Measurements from ENCODE around the gene ALOX12B. TPM values are rescaled to one million over a fixed set of nuclear protein-coding genes. Genes with fewer than 3 reads are reported as not detected.

ALOX12B gene
- total and polyA plus RNA-seq, 2 of the 13 experiments (the other 11 are each of a cell fraction or from before 2014, with no cell fraction given): 0.13 TPM; not detected in 1

DNA sequence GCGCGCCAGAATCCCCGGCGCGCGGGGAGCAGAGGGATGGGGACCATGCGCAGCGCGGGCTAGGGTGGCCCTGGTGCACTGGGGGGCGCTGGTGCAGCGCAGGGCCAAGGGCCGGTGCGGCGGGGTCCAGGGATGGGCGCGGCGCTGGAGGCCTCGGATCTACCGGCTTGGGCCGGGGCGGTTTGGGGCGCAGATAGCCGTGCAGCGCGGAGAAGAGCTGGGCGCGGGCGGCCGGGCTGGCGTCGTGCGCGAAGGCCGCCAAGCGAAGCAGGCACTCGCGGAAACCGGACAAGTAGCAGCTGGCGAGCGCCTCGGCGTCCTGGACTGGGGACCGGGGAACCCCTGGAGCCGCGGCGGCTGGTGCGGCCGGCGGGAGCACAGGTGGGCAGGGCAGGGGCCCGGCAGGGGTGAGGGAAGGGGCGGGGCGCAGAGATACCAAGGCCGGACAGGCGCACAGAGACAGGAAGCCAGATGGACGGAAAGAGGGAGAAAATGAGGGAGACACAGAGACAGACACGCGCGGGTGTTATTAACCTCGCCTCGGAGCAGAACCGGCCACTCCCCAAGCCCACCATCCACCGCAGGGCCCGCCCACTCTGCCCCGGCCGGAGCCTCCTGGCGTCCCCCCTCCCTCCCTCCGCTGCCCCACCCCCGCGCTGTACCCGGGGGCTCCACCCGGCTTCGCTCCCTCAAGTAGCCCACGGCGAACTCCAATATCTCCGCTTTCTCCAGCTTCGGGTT, 34.3 kb upstream of the ALOX12B start (continued):
- TF ChIP-seq, protein P1, sequence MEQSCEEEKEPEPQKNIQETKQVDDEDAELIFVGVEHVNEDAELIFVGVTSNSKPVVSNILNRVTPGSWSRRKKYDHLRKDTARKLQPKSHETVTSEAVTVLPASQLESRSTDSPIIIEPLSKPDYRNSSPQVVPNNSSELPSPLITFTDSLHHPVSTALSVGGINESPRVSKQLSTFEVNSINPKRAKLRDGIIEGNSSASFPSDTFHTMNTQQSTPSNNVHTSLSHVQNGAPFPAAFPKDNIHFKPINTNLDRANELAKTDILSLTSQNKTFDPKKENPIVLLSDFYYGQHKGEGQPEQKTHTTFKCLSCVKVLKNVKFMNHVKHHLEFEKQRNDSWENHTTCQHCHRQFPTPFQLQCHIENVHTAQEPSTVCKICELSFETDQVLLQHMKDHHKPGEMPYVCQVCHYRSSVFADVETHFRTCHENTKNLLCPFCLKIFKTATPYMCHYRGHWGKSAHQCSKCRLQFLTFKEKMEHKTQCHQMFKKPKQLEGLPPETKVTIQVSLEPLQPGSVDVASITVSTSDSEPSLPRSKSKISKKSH (CRISPR knock-in tag; IDR thresholded peaks at IDR 0.05; ENCODE audit: borderline replicate concordance): peak; percentile 47; the same call in 1 of the 2 replicates
- TF ChIP-seq, protein P2, sequence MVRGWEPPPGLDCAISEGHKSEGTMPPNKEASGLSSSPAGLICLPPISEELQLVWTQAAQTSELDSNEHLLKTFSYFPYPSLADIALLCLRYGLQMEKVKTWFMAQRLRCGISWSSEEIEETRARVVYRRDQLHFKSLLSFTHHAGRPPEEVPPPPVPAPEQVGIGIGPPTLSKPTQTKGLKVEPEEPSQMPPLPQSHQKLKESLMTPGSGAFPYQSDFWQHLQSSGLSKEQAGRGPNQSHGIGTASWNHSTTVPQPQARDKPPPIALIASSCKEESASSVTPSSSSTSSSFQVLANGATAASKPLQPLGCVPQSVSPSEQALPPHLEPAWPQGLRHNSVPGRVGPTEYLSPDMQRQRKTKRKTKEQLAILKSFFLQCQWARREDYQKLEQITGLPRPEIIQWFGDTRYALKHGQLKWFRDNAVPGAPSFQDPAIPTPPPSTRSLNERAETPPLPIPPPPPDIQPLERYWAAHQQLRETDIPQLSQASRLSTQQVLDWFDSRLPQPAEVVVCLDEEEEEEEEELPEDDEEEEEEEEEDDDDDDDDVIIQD (CRISPR knock-in tag; IDR thresholded peaks at IDR 0.05; ENCODE audit: low read depth): no peak
- peak; percentile 38; the same call in 1 of the 2 replicates for TF ChIP-seq KMT2A (CRISPR knock-in tag; IDR thresholded peaks at IDR 0.05)
- 0 out of 2 replicates have a peak, but pooled peaks have one; percentile 41 for TF ChIP-seq ZNF672 (CRISPR knock-in tag; IDR thresholded peaks at IDR 0.05)
- peak; percentile 44; the same call in 1 of the 2 replicates for TF ChIP-seq ZNF598 (CRISPR knock-in tag; IDR thresholded peaks at IDR 0.05; ENCODE audit: borderline replicate concordance)
- TF ChIP-seq ZSCAN29 (CRISPR knock-in tag; conservative IDR thresholded peaks at IDR 0.05): no peak
- TF ChIP-seq IKZF4 (CRISPR knock-in tag; IDR thresholded peaks at IDR 0.05; ENCODE audit: borderline replicate concordance, low read depth, not compliant biosample characterization): no peak
- TF ChIP-seq EZH2 (conservative IDR thresholded peaks at IDR 0.05; ENCODE audit: low read depth, low read length): no peak
- peak; percentile 27; the same call in 1 of the 2 replicates for TF ChIP-seq ZNF451 (CRISPR knock-in tag; IDR thresholded peaks at IDR 0.05)
- TF ChIP-seq ZBTB7B (CRISPR knock-in tag; IDR thresholded peaks at IDR 0.05): 0 out of 2 replicates have a peak, but pooled peaks have one; percentile 40
- TF ChIP-seq, protein P3, sequence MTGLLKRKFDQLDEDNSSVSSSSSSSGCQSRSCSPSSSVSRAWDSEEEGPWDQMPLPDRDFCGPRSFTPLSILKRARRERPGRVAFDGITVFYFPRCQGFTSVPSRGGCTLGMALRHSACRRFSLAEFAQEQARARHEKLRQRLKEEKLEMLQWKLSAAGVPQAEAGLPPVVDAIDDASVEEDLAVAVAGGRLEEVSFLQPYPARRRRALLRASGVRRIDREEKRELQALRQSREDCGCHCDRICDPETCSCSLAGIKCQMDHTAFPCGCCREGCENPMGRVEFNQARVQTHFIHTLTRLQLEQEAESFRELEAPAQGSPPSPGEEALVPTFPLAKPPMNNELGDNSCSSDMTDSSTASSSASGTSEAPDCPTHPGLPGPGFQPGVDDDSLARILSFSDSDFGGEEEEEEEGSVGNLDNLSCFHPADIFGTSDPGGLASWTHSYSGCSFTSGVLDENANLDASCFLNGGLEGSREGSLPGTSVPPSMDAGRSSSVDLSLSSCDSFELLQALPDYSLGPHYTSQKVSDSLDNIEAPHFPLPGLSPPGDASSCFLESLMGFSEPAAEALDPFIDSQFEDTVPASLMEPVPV (CRISPR knock-in tag; IDR thresholded peaks at IDR 0.05): peak; percentile 73; the same call in 1 of the 2 replicates
- no peak for TF ChIP-seq PPARG (CRISPR knock-in tag; conservative IDR thresholded peaks at IDR 0.05)
- TF ChIP-seq SRSF1 (optimal IDR thresholded peaks at IDR 0.05; ENCODE audit: low read depth, low read length): no peak
- TF ChIP-seq ZNF790 (CRISPR knock-in tag; IDR thresholded peaks at IDR 0.05; ENCODE audit: borderline replicate concordance): no peak
- TF ChIP-seq, protein P4, sequence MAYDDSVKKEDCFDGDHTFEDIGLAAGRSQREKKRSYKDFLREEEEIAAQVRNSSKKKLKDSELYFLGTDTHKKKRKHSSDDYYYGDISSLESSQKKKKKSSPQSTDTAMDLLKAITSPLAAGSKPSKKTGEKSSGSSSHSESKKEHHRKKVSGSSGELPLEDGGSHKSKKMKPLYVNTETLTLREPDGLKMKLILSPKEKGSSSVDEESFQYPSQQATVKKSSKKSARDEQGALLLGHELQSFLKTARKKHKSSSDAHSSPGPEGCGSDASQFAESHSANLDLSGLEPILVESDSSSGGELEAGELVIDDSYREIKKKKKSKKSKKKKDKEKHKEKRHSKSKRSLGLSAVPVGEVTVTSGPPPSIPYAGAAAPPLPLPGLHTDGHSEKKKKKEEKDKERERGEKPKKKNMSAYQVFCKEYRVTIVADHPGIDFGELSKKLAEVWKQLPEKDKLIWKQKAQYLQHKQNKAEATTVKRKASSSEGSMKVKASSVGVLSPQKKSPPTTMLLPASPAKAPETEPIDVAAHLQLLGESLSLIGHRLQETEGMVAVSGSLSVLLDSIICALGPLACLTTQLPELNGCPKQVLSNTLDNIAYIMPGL (CRISPR knock-in tag; IDR thresholded peaks at IDR 0.05; ENCODE audit: borderline replicate concordance in 1 of 2, low read depth in 1 of 2): peak; percentile 92 to 98
- no peak for TF ChIP-seq TEAD2 (CRISPR knock-in tag; IDR thresholded peaks at IDR 0.05)
- TF ChIP-seq ZNF546 (CRISPR knock-in tag; conservative IDR thresholded peaks at IDR 0.05): 0 out of 2 replicates have a peak, but pooled peaks have one; percentile 30
- TF ChIP-seq, protein P5, sequence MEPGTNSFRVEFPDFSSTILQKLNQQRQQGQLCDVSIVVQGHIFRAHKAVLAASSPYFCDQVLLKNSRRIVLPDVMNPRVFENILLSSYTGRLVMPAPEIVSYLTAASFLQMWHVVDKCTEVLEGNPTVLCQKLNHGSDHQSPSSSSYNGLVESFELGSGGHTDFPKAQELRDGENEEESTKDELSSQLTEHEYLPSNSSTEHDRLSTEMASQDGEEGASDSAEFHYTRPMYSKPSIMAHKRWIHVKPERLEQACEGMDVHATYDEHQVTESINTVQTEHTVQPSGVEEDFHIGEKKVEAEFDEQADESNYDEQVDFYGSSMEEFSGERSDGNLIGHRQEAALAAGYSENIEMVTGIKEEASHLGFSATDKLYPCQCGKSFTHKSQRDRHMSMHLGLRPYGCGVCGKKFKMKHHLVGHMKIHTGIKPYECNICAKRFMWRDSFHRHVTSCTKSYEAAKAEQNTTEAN (CRISPR knock-in tag; conservative IDR thresholded peaks at IDR 0.05): 0 out of 2 replicates have a peak, but pooled peaks have one; percentile 24
- TF ChIP-seq KLF11 (CRISPR knock-in tag; IDR thresholded peaks at IDR 0.05): no peak
- peak; percentile 58; the same call in 1 of the 2 replicates for TF ChIP-seq ZNF768 (CRISPR knock-in tag; IDR thresholded peaks at IDR 0.05)
- peak; percentile 35; the same call in 1 of the 2 replicates for TF ChIP-seq KAT8 (CRISPR knock-in tag; IDR thresholded peaks at IDR 0.05)

Data from HepG2 (cell line).